C4-2B (cell line): ENCODE results near the gene RTKN.

ENCODE experiments used
- CTCF ChIP-seq: fragments of 450-650 bp; conservative IDR thresholded peaks from 2 replicates; pipeline ENCODE4 v1.5.1; 2017; ENCODE audit warnings: mild to moderate bottlenecking
- ZFX ChIP-seq: fragments of 450-650 bp; IDR thresholded peaks from 2 replicates; pipeline ENCODE4 v1.6.1; 2017

- TF ChIP-seq CTCF (no peak), ZFX (no peak)
Measured at GRCh38 chr2:74418312-74418711, 23.4 kb downstream of the RTKN start.
